ENCODE results near the gene KMT2D. TPM values are rescaled to one million over a fixed set of nuclear protein-coding genes. Genes with fewer than 3 reads are reported as not detected.
A peak's percentile ranks its signal among the peaks of the same experiment; 100 is the strongest.

The KMT2D gene
- total RNA-seq, 2 experiments from 2014 or later, result 82.3 to 87.8 TPM

DNA sequence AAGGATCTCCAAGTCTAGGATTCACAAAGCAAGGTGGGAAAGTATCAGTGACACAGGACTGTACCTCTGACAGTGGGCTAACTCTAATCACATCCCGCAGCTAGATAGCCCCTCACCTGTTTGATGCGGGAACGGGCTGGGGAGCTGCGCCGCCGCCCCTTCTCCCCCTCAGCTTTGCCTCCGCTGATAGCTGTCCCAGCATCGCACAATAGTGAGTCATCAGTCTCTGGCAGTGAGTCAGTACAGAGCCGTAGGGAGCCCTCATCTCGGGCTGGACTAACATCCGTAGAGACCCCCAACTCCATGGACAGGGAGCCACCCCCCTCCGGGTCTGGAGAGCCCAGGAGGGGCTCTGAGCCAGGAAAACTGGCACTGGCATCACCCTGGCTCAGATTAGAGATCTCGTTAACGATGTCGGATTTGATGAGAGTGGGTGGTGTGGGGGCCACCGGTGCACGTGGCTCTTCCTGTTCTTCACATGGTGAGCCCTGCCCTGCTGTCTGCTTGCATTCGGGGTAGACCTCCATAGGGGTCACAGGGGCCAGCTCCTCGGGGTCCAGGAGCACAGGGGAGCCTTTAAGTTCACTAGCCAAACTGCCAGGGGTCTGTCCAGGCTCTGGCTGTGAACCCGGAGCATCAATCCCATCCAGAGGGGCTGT is 10.9 kb downstream of the KMT2D start:
- DNase-seq, result no peak
- Mint-ChIP-seq H3K27me3 (no peaks in the 10 kb centered on the region), H3K9me3 (no peaks in the 10 kb centered on the region), H3K36me3 (ENCODE audit: low read depth) (peaks cover 93% of the 10 kb centered on the region), H3K4me3 (no peak overlapping the region), H3K4me1 (peaks cover 2% of the 10 kb centered on the region), H3K27ac (no peak overlapping the region)
- ChIA-PET POLR2A (no interaction called here), CTCF (no interaction called here)

DNA sequence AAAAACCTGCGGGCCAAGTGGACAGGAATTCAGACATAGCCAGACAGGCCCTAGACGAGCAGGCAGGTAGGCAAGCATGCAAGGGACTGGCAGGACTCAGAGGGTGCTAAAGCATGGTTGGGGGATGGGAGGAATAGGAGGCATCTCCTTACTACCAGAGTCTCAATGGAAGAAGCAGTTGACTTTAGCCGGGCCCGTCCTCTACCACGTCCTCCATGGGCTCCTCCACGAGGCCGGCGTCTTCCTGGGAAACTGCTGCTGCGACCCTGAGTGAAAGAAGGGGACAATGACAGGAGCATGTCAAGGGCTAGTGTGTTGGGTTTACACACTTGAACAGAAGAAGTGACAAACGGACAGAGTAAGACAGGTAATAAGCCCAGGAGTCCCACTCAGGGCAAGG is 11.6 kb downstream of the KMT2D start:
- no peak overlapping the region for H3K4me3 Mint-ChIP-seq
- no peaks in the 10 kb centered on the region for H3K9me3 Mint-ChIP-seq
- no peak overlapping the region for H3K27ac Mint-ChIP-seq
- no peaks in the 10 kb centered on the region for H3K27me3 Mint-ChIP-seq
- H3K4me1 Mint-ChIP-seq, result peaks cover 3% of the 10 kb centered on the region
- no peak for DNase-seq
- ChIA-PET POLR2A (interaction anchor here (1.0 to 1.2 kb wide), 3 partner anchors 8 to 197 kb away, joined by 3 to 5 read pairs (median 3); partner anchors contain the start of gene DDX23), CTCF (interaction anchor here (1.0 kb wide), 1 partner anchor 15 kb away, joined by 3 read pairs; no protein-coding TSS in a partner anchor)
- peaks cover 93% of the 10 kb centered on the region for H3K36me3 Mint-ChIP-seq (ENCODE audit: low read depth)

DNA sequence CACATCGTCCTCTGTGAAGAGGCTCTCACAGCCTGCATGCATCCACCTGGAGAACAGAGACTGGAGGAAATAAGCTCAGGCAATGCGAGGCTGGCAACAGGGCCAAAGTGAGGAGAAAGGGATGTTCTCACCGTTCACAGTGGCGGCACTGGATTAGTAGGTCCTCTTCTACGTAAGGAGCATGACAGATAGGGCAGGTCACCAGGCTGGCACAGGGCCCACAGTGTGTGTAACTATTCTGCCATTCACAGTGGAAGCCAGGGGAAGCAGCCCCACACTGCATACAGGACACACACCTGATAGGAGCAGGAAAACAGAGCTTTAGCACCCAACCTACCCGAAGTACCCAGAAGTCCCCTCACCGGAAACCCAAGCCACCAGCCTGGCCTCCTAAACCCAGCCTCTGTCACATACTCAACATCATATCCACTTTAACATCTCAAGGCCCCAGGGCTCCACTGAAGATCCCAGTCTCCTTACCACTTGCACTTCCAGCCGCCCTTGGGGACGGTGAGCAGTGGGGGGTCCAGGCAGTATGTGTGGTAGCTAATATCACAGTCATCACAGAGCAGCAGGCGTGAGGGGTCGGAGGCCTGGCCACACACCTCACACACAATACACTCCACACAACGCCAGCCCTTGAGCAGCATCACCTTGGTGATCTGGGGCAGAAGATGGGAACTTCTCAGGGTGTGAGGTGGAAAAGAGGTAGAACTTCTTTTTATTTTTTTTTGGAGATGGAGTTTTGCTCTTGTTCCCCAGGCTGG is 14.3 kb downstream of the KMT2D start:
- Mint-ChIP-seq H3K9me3 (no peaks in the 10 kb centered on the region), H3K27me3 (no peaks in the 10 kb centered on the region), H3K4me1 (peaks cover 5% of the 10 kb centered on the region), H3K36me3 (ENCODE audit: low read depth) (peaks cover 91% of the 10 kb centered on the region), H3K4me3 (no peak overlapping the region), H3K27ac (no peak overlapping the region)
- POLR2A ChIA-PET, result interaction anchor here (1.4 to 1.6 kb wide), 2 partner anchors 12 to 26 kb away, joined by 5 read pairs; no protein-coding TSS in a partner anchor
- CTCF ChIA-PET, result interaction anchor here (0.7 to 1.5 kb wide), 3 partner anchors 17 to 29 kb away, joined by 3 to 6 read pairs (median 4); no protein-coding TSS in a partner anchor
- DNase-seq, result no peak

DNA sequence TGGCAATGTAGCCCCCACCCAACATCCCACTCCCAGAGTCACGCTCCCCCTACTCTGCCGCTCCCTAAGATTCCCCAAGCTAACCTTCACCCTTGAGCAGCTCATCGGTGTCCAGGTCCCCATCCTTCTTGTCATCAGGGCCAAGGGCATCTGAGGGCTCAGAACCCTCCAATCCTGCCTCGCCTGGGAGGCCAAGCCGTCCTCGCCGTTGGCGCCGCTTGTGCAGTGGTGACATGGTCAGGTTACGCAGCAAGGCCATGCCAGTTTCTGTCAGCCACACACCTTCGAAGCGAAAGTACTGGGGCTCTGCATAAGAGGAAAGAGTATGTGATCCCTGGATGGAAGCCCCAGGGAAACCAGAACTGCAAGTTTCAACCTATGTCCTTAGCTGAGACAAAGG is 15.9 kb downstream of the KMT2D start:
- Mint-ChIP-seq H3K27ac (peak overlapping the region; percentile 26), H3K27me3 (no peaks in the 10 kb centered on the region), H3K9me3 (no peaks in the 10 kb centered on the region), H3K4me3 (no peak overlapping the region), H3K36me3 (ENCODE audit: low read depth) (peaks cover 90% of the 10 kb centered on the region), H3K4me1 (peaks cover 5% of the 10 kb centered on the region)
- no peak for DNase-seq
- ChIA-PET POLR2A (interaction anchor here (1.6 kb wide), 1 partner anchor 55 kb away, joined by 5 read pairs; no protein-coding TSS in a partner anchor), CTCF (interaction anchor here (0.7 to 2.0 kb wide), 10 partner anchors 11 to 191 kb away, joined by 3 to 13 read pairs (median 6); partner anchors contain the start of genes FKBP11 and RHEBL1)

DNA sequence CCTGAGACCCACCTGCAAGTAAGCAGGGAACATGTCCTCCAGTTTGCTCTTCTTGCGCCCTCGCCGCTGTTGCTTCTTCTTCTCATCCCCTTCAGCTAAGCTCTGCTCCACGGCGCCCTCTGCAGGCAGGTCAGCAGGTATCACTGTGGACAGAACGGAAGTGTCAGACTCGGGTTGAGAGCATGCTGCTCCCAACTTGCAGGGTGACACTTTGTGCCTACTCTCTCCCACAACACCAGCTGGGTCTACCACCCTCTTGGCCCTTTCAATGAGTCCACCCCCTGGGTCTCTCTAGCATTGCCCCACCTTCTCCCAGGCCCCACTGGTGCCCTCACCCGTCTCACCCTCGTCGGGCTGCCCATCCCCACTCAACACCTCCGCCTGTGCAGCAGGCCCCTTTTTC is 16.7 kb downstream of the KMT2D start:
- Mint-ChIP-seq H3K36me3 (ENCODE audit: low read depth) (peaks cover 89% of the 10 kb centered on the region), H3K27ac (peak overlapping the region; percentile 51), H3K4me3 (no peak overlapping the region), H3K9me3 (no peaks in the 10 kb centered on the region), H3K27me3 (no peaks in the 10 kb centered on the region), H3K4me1 (peaks cover 5% of the 10 kb centered on the region)
- ChIA-PET POLR2A (interaction anchor here (1.2 to 1.6 kb wide), 3 partner anchors 51 to 86 kb away, joined by 3 to 5 read pairs (median 4); partner anchors contain the start of gene DHH), CTCF (interaction anchor here (0.7 to 2.0 kb wide), 27 partner anchors 9 to 191 kb away, joined by 3 to 13 read pairs (median 4); partner anchors contain the start of genes ARF3, FKBP11, RHEBL1 and TUBA1A)
- peak; percentile 83 for DNase-seq

DNA sequence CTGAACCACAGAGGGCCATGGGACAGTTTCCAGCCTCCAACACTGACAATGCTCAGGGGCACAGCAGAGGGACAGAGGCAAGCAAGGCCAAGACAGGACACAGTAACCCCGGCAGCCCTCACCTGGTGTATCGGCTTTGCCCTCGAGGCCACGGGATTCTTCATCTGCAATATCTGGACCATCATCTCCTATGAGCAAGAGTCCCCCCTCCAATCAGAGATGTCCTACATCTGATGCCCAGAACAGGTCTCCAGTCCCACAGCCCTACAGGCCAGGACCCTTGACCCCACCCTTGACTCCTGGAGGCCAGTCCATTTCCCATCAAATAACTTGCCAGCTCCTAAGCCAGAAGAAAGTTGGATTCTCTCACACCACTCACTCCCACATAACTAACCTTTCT is 17.4 kb downstream of the KMT2D start:
- Mint-ChIP-seq H3K27ac (no peak overlapping the region), H3K4me1 (peaks cover 5% of the 10 kb centered on the region), H3K9me3 (no peaks in the 10 kb centered on the region), H3K27me3 (no peaks in the 10 kb centered on the region), H3K36me3 (ENCODE audit: low read depth) (peaks cover 89% of the 10 kb centered on the region), H3K4me3 (no peak overlapping the region)
- ChIA-PET POLR2A (interaction anchor here (1.2 to 1.6 kb wide), 3 partner anchors 51 to 87 kb away, joined by 3 to 5 read pairs (median 4); partner anchors contain the start of gene DHH), CTCF (interaction anchor here (0.7 to 2.0 kb wide), 25 partner anchors 8 to 190 kb away, joined by 3 to 13 read pairs (median 4); partner anchors contain the start of genes ARF3, FKBP11, RHEBL1 and TUBA1A)
- no peak for DNase-seq

DNA sequence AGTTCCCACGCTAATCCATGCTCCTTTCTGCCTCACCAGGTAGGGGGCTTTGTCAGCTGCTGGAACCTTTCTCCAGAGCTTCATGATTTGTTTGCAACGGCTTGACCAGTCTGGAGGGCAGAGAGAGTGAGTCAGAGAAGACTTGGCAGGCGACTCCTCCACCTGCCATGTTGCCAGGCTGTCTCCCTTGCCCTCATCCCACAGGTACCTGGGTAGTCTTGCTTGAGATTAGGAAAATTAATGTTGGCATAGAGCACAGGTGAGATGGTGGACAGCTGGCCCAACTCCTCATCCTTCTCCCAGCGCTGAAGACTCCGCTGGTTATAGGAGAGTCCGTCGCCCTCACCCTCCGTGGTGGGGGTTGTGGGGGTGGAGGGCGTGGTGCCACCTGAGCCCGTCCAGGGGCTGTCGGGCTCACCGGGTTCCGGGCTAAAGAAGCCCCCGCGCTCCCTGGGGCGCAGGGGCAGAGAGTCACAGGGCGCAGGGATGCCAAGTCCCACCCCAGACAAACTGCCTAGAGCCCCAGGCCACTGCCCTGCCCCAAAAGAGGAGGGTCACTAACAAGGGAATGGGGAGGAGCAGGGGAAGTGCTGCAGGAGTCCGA is 18.6 kb downstream of the KMT2D start:
- no peaks in the 10 kb centered on the region for H3K27me3 Mint-ChIP-seq
- no peak overlapping the region for H3K27ac Mint-ChIP-seq
- H3K4me1 Mint-ChIP-seq, result peaks cover 5% of the 10 kb centered on the region
- no peak for DNase-seq
- H3K4me3 Mint-ChIP-seq, result no peak overlapping the region
- ChIA-PET CTCF (interaction anchor here (1.0 to 1.7 kb wide), 3 partner anchors 28 to 54 kb away, joined by 3 to 4 read pairs (median 3); partner anchors contain the start of gene RHEBL1), POLR2A (interaction anchor here (0.6 kb wide), 1 partner anchor 48 kb away, joined by 4 read pairs; no protein-coding TSS in a partner anchor)
- no peaks in the 10 kb centered on the region for H3K9me3 Mint-ChIP-seq
- H3K36me3 Mint-ChIP-seq (ENCODE audit: low read depth), result peaks cover 86% of the 10 kb centered on the region

DNA sequence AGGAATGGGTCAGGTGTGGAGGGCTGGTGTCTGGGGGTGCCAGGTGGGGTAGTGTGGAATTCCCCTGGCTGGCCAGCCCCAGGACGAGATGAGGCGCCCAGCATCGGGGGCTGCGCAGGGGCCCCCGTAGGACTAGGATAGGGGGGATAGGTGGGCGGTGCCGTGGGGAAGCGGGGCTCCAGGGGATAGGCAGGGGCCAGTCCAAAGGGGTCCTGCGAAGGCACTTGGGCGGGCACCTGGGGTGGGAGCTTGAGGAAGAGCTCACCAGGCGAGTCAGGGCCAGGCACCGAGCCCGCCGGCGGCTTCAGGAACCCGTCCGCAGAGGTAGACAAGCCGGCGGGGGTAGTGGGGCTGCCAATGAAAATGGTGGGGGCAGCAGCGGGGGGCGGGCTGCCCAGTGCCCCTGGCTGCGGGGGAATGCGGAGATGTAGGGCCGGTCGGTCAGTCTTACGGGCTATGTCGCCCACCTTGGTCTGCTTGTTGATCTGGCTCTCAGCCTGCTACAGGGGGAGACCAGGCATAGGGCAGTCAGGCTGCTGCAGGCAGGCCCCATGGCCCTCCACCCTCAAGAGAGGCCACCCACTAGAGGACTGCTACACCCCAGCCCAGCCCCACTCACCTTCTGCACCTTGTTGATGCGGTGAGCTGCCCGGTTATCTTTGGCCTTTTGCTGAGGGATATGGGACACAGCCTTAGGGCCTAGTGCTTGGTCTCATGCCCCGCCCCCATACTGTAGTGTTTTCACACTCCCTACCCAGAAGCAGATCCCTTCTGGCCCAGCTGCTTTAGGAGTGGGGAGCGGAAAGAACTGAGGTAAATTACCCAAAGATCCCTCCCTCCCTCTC is 19.3 kb downstream of the KMT2D start:
- no peaks in the 10 kb centered on the region for H3K27me3 Mint-ChIP-seq
- ChIA-PET CTCF (interaction anchor here (1.0 to 1.3 kb wide), 2 partner anchors 28 to 53 kb away, joined by 3 read pairs; partner anchors contain the start of gene RHEBL1), POLR2A (interaction anchor here (0.6 to 0.9 kb wide), 2 partner anchors 47 to 90 kb away, joined by 3 to 4 read pairs; partner anchors contain the start of gene TUBA1B)
- H3K36me3 Mint-ChIP-seq (ENCODE audit: low read depth), result peaks cover 84% of the 10 kb centered on the region
- H3K4me3 Mint-ChIP-seq, result no peak overlapping the region
- no peak for DNase-seq
- H3K4me1 Mint-ChIP-seq, result peaks cover 5% of the 10 kb centered on the region
- H3K27ac Mint-ChIP-seq, result no peak overlapping the region
- no peaks in the 10 kb centered on the region for H3K9me3 Mint-ChIP-seq

DNA sequence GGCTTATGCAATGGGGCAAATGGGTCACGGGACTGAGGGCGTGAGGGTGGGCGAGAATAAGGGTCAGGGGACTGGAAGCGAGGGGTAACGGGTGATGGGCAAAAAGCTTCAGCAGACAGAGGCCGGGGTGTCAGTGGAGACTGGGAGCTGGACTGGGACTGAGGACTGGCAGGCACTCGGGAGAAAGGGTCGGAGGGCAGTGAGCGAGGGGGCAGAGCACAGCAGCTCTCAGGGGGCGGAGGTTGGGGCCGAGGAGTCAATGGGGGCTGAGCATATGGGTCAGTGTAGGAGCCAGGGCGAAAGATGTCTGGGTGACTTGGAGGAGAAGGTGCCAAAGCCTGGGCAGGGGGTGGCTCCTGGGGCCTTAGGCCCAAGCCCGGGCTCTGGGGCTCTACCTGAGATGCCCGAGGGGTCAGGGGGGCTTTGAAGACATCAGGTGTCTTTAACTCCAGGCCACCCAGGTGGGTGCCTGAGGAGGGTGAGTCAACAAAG is 20.2 kb downstream of the KMT2D start:
- Mint-ChIP-seq H3K27ac (no peak overlapping the region), H3K36me3 (ENCODE audit: low read depth) (peaks cover 83% of the 10 kb centered on the region), H3K4me1 (peaks cover 5% of the 10 kb centered on the region), H3K4me3 (no peak overlapping the region), H3K27me3 (no peaks in the 10 kb centered on the region), H3K9me3 (no peaks in the 10 kb centered on the region)
- no peak for DNase-seq
- ChIA-PET POLR2A (interaction anchor here (0.9 to 1.7 kb wide), 3 partner anchors 10 to 91 kb away, joined by 3 to 8 read pairs (median 5); partner anchors contain the start of gene TUBA1B), CTCF (interaction anchor here (0.6 to 1.0 kb wide), 3 partner anchors 21 to 252 kb away, joined by 3 read pairs; no protein-coding TSS in a partner anchor)

DNA sequence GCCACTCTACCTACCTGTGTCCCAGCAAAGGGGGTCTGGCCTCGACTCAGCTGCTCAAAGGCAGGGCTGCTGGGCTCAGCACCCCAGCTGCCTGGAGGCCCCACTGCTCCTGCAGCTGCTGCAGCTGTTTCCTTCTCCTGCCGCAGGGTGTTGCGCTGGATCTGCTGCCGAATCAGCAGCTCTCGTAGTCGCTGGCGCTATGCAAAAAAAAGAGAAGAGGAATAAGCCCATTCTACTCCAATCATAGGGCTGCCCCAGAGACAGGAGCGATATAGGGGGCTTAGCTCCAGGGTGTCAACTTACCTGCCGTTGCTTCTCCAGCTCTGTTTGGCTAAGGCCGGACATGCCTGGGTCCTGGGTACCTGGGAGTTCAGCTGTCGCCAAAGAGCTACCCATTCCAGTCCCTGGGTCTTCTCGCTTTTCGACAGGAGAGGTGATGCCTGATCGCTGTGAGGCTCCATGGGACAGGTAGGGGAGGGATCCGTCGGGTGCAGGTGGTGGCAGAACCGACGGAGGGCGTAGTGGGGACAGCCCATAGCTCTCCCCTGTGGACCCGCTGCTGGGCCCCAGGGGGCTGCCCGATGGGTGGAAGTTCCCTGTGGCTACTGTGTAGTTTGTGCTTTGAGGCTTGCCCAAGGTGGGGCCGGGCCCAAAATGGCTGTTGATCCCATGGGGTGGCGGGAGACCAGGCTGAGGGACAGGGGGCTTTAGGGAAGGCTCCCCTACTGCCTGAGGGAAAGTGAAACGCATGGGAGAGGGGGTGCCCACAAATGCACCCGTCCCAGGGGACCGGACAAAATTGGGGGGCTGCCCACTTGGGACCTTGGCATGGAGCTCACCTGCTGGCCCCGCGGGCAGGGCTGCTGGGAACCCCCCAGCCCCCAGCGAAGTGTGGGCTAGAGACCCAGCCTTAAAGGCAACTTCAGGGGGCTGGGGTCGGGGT is 20.9 kb downstream of the KMT2D start:
- ChIA-PET POLR2A (interaction anchor here (0.6 to 1.7 kb wide), 4 partner anchors 9 to 91 kb away, joined by 3 to 8 read pairs (median 4); partner anchors contain the start of genes RHEBL1 and TUBA1B), CTCF (interaction anchor here (0.9 to 1.0 kb wide), 3 partner anchors 15 to 24 kb away, joined by 3 read pairs; no protein-coding TSS in a partner anchor)
- Mint-ChIP-seq H3K4me3 (no peak overlapping the region), H3K36me3 (ENCODE audit: low read depth) (peaks cover 83% of the 10 kb centered on the region), H3K4me1 (peaks cover 5% of the 10 kb centered on the region), H3K27me3 (no peaks in the 10 kb centered on the region), H3K9me3 (no peaks in the 10 kb centered on the region), H3K27ac (no peak overlapping the region)
- DNase-seq, result no peak
